ENCODE data around the gene DCAKD. TPM values are rescaled to one million over a fixed set of nuclear protein-coding genes. Genes with fewer than 3 reads are reported as not detected.

DCAKD gene
- 10 to 100 TPM in 3 of 4 donors, 1 to 10 TPM in 1; 9.8 to 14.4 (median 12.3) TPM for total RNA-seq

- H3K4me3 ChIP-seq: peak within 1 kb of the TSS; percentile 76 to 82 (median 78)
- in situ Hi-C loops (cut with MboI; ENCODE audit: low sequenced_read_pairs in 4 of 4) (loop anchor here in 1 of 4 donors (25.0 kb wide), 1 partner anchor 111 kb away; the partner anchor contains the start of gene HEXIM2), intact Hi-C loops (cut with DNase I; ENCODE audit: low total_unique reads) (loop anchor here (1.0 to 2.0 kb wide), 2 partner anchors 10 to 48 kb away; partner anchors contain the start of gene NMT1)
- no peaks in the 10 kb centered on the region for H3K9me3 ChIP-seq
- H3K27ac ChIP-seq: peak within 1 kb of the TSS; percentile 94 to 97 (median 94)
- TF ChIP-seq, protein P1, sequence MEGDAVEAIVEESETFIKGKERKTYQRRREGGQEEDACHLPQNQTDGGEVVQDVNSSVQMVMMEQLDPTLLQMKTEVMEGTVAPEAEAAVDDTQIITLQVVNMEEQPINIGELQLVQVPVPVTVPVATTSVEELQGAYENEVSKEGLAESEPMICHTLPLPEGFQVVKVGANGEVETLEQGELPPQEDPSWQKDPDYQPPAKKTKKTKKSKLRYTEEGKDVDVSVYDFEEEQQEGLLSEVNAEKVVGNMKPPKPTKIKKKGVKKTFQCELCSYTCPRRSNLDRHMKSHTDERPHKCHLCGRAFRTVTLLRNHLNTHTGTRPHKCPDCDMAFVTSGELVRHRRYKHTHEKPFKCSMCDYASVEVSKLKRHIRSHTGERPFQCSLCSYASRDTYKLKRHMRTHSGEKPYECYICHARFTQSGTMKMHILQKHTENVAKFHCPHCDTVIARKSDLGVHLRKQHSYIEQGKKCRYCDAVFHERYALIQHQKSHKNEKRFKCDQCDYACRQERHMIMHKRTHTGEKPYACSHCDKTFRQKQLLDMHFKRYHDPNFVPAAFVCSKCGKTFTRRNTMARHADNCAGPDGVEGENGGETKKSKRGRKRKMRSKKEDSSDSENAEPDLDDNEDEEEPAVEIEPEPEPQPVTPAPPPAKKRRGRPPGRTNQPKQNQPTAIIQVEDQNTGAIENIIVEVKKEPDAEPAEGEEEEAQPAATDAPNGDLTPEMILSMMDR (IDR thresholded peaks at IDR 0.05 in 4 of 5, conservative IDR thresholded peaks at IDR 0.05 in 1 of 5): peak in 2 of 5 experiments; percentile 27 to 31
- peak; percentile 84 to 85 for TF ChIP-seq POLR2A (IDR thresholded peaks at IDR 0.05)
- H3K27me3 ChIP-seq: no peaks in the 10 kb centered on the region
- no peaks in the 10 kb centered on the region for H3K36me3 ChIP-seq
- H3K4me1 ChIP-seq: peaks cover 17 to 20% of the 10 kb centered on the region in 2 donors
- ATAC-seq (peak; percentile 90 to 93), DNase-seq (peak; percentile 91 to 94)
These were observed at the start of gene DCAKD for GRCh38 chr17:45051060-45051719. TSS of gene DCAKD (minus strand) at chr17:45051632. CDS start at chr17:45034885, 16,747 bp downstream.

GRCh38 chr17:45098869-45099616 is 47.6 kb upstream of the DCAKD start:
- H3K4me3 ChIP-seq: no peak overlapping the region
- DNase-seq (peak; percentile 80 to 89), ATAC-seq (peak; percentile 79 to 83)
- peak overlapping the region; percentile 18 to 97 (median 80) for H3K27ac ChIP-seq
- no peaks in the 10 kb centered on the region for H3K27me3 ChIP-seq
- H3K4me1 ChIP-seq: peaks cover 41 to 60% of the 10 kb centered on the region in 2 donors
- peaks cover 0 to 85% of the 10 kb centered on the region in 2 donors for H3K36me3 ChIP-seq
- TF ChIP-seq, protein P1 (IDR thresholded peaks at IDR 0.05 in 4 of 5, conservative IDR thresholded peaks at IDR 0.05 in 1 of 5): peak; percentile 88 to 94 (median 91)
- TF ChIP-seq POLR2A (IDR thresholded peaks at IDR 0.05): no peak
- in situ Hi-C loops (cut with MboI; ENCODE audit: low sequenced_read_pairs in 4 of 4) (loop anchor here in 1 of 4 donors (5.0 kb wide), 1 partner anchor 182 kb away; the partner anchor contains the start of gene GFAP), intact Hi-C loops (cut with DNase I; ENCODE audit: low total_unique reads) (loop anchor here (1.0 to 5.0 kb wide), 4 partner anchors 37 to 178 kb away; partner anchors contain the start of genes DCAKD and NMT1)
- no peaks in the 10 kb centered on the region for H3K9me3 ChIP-seq

GRCh38 chr17:45098081-45098868 is 46.8 kb upstream of the DCAKD start:
- peaks cover 41 to 60% of the 10 kb centered on the region in 2 donors for H3K4me1 ChIP-seq
- H3K36me3 ChIP-seq: peaks cover 0 to 81% of the 10 kb centered on the region in 2 donors
- H3K27me3 ChIP-seq: no peaks in the 10 kb centered on the region
- H3K27ac ChIP-seq: peak overlapping the region; percentile 18 to 97 (median 80)
- TF ChIP-seq, protein P1 (IDR thresholded peaks at IDR 0.05 in 4 of 5, conservative IDR thresholded peaks at IDR 0.05 in 1 of 5): no peak
- no peak for TF ChIP-seq POLR2A (IDR thresholded peaks at IDR 0.05)
- in situ Hi-C loops (cut with MboI; ENCODE audit: low sequenced_read_pairs in 4 of 4): loop anchor here in 1 of 4 donors (5.0 kb wide), 1 partner anchor 181 kb away; the partner anchor contains the start of gene GFAP
- DNase-seq (no peak), ATAC-seq (no peak)
- no peak overlapping the region for H3K4me3 ChIP-seq
- intact Hi-C loops (cut with DNase I; ENCODE audit: low total_unique reads): loop anchor here (2.0 to 5.0 kb wide), 3 partner anchors 36 to 177 kb away; partner anchors contain the start of genes DCAKD and NMT1
- no peaks in the 10 kb centered on the region for H3K9me3 ChIP-seq

GRCh38 chr17:45096926-45097325 is 45.5 kb upstream of the DCAKD start:
- DNase-seq (no peak), ATAC-seq (no peak)
- in situ Hi-C loops (cut with MboI; ENCODE audit: low sequenced_read_pairs in 4 of 4): loop anchor here in 1 of 4 donors (5.0 kb wide), 1 partner anchor 180 kb away; the partner anchor contains the start of gene GFAP
- no peaks in the 10 kb centered on the region for H3K27me3 ChIP-seq
- H3K36me3 ChIP-seq: peaks cover 0 to 68% of the 10 kb centered on the region in 2 donors
- no peaks in the 10 kb centered on the region for H3K9me3 ChIP-seq
- no peak overlapping the region for H3K4me3 ChIP-seq
- no peak for TF ChIP-seq POLR2A (IDR thresholded peaks at IDR 0.05)
- TF ChIP-seq, protein P1 (IDR thresholded peaks at IDR 0.05 in 4 of 5, conservative IDR thresholded peaks at IDR 0.05 in 1 of 5): no peak
- H3K4me1 ChIP-seq: peaks cover 42 to 60% of the 10 kb centered on the region in 2 donors
- H3K27ac ChIP-seq: peak overlapping the region; percentile 88 to 97 (median 96)
- intact Hi-C loops (cut with DNase I; ENCODE audit: low total_unique reads): loop anchor here (2.0 to 5.0 kb wide), 3 partner anchors 14 to 36 kb away; partner anchors contain the start of genes NMT1 and PLCD3
